PC-3 (cell line): ENCODE data around the gene SOSTDC1. TPM values are rescaled to one million over a fixed set of nuclear protein-coding genes. Genes with fewer than 3 reads are reported as not detected.

ENCODE experiments used
- ATAC-seq: fragments of 200-7000 bp; cut with Tn5 transposase; 2 replicates; pipeline ENCODE4 v1.9.1; 2020; ENCODE audit warnings: mild to moderate bottlenecking, moderate library complexity
- BruUV-seq: library from RNA; stranded (reverse); fragments of 400-500 nt; replicated peaks from 2 replicates; lab custom pipeline; 2021; lab: Mats Ljungman, UMichigan
- CTCF ChIA-PET: fragments of 300-600 bp; sonication (Branson Sonifier 250); formaldehyde crosslinking; loops from one replicate; lab custom pipeline; 2022; ENCODE audit warnings: antibody characterized with exemption; lab: Charles Lee
- POLR2A ChIA-PET: fragments of 300-600 bp; sonication (Branson Sonifier 250); formaldehyde crosslinking; loops from one replicate; lab custom pipeline; 2022; ENCODE audit warnings: antibody characterized with exemption; ENCODE audit not compliant: unreplicated experiment; lab: Charles Lee
- DNase-seq: peaks from one replicate; pipeline ENCODE4 v3.0.0-alpha.2; 2015
- H2AFZ ChIP-seq: fragments of 300-600 bp; sonication (generic); 2 replicates; pipeline ENCODE4 v1.6.0; 2016; ENCODE audit warnings: antibody characterized with exemption, low read length
- H3F3A ChIP-seq: fragments of 300-600 bp; sonication (generic); one replicate; pipeline ENCODE4 v1.6.0; 2017; ENCODE audit warnings: antibody characterized with exemption, low read length, control low read depth, mild to moderate bottlenecking; ENCODE audit not compliant: unreplicated experiment
- H3K27ac ChIP-seq: fragments of 300-600 bp; sonication (generic); 2 replicates; pipeline ENCODE4 v1.5.1; 2016; ENCODE audit warnings: mild to moderate bottlenecking, low read length
- H3K27me3 ChIP-seq: fragments of 300-600 bp; sonication (generic); 2 replicates; pipeline ENCODE4 v1.6.1; 2016; ENCODE audit warnings: low read length, mixed read lengths
- H3K36me3 ChIP-seq: fragments of 300-600 bp; sonication (generic); 2 replicates; pipeline ENCODE4 v1.6.1; 2016; ENCODE audit warnings: low read depth, mixed run types, low read length, mixed read lengths
- H3K4me1 ChIP-seq: fragments of 300-600 bp; sonication (generic); 2 replicates; pipeline ENCODE4 v1.5.1; 2016; ENCODE audit warnings: low read length; ENCODE audit not compliant: insufficient read depth
- H3K4me2 ChIP-seq: fragments of 300-600 bp; sonication (generic); 2 replicates; pipeline ENCODE4 v1.6.0; 2016; ENCODE audit warnings: low read length
- H3K4me3 ChIP-seq: fragments of 300-600 bp; sonication (generic); 2 replicates; pipeline ENCODE4 v1.5.1; 2016; ENCODE audit warnings: mild to moderate bottlenecking, low read length, mixed read lengths
- H3K79me2 ChIP-seq: fragments of 300-600 bp; sonication (generic); 2 replicates; pipeline ENCODE4 v1.6.1; 2017; ENCODE audit warnings: low read length, mixed read lengths
- H3K9ac ChIP-seq: fragments of 300-600 bp; sonication (generic); 2 replicates; pipeline ENCODE4 v1.6.0; 2016; ENCODE audit warnings: mild to moderate bottlenecking, low read length
- H3K9me2 ChIP-seq: fragments of 300-600 bp; sonication (generic); replicated peaks from 2 replicates; pipeline ENCODE4 v1.6.1; 2016; ENCODE audit warnings: mixed run types, low read length, mixed read lengths
- H3K9me3 ChIP-seq: fragments of 300-600 bp; sonication (generic); 2 replicates; pipeline ENCODE4 v1.6.1; 2016; ENCODE audit warnings: low read length, mixed read lengths
- H4K20me1 ChIP-seq: fragments of 300-600 bp; sonication (generic); 2 replicates; pipeline ENCODE4 v1.6.1; 2016; ENCODE audit warnings: low read length, mixed read lengths
- CTCF ChIP-seq: fragments of 300-600 bp; sonication (generic); conservative IDR thresholded peaks from 2 replicates; pipeline ENCODE4 v1.5.1; 2017; ENCODE audit warnings: antibody characterized with exemption, low read depth, mild to moderate bottlenecking, low read length
- EZH2 ChIP-seq: fragments of 300-600 bp; sonication (generic); IDR thresholded peaks from one replicate; pipeline ENCODE4 v1.6.1; 2017; ENCODE audit warnings: antibody characterized with exemption, mild to moderate bottlenecking, low read length; ENCODE audit not compliant: unreplicated experiment
- EZH2phosphoT487 ChIP-seq: fragments of 300-600 bp; sonication (generic); IDR thresholded peaks from 2 replicates; pipeline ENCODE4 v1.6.1; 2018; ENCODE audit warnings: mild to moderate bottlenecking, antibody characterized with exemption, low read length, borderline replicate concordance
- intact Hi-C: fragments of 100-400 bp; cut with micrococcal nuclease; formaldehyde crosslinking; loops from 2 replicates; pipeline ENCODE4 v1.9.0; 2023
- total RNA-seq: library from RNA; depleted of rRNA; stranded (reverse); fragments of >200 nt; gene quantifications from 2 replicates; pipeline ENCODE4 v1.2.3, GENCODE V29; 2014

Gene SOSTDC1
- total RNA-seq, 1 experiment from 2014 or later: 0.22 TPM

DNA sequence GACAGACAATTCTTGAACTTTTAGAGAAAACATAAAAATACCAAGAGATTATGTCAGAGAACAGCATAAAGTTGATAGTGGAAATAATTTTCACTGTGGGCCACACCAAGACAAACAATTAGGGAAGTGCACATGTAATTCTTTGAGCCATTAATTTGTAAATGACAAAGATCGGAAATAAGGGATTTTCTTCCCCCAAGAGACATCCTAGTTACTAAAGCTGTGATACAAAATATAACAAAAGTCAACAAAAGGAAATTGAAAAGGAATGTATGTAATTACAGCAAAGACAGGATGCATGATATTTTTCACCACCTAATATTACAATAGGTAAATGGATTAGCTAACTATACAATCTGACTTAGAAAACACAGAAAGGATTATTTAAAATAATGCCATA is 48.7 kb upstream of the SOSTDC1 start:
- intact Hi-C loops: no loop called here
- no peaks in the 10 kb centered on the region for H3K79me2 ChIP-seq
- H3K27me3 ChIP-seq: no peaks in the 10 kb centered on the region
- no peak overlapping the region for H3K27ac ChIP-seq
- H3K36me3 ChIP-seq: no peaks in the 10 kb centered on the region
- no peak overlapping the region for H2AFZ ChIP-seq
- POLR2A ChIA-PET: no interaction called here
- no peak overlapping the region for H3K9ac ChIP-seq
- H4K20me1 ChIP-seq: no peaks in the 10 kb centered on the region
- DNase-seq (no peak), ATAC-seq (no peak)
- no peaks in the 10 kb centered on the region for H3K9me2 ChIP-seq
- no TSS peak for BruUV-seq
- H3K4me3 ChIP-seq: no peak overlapping the region
- no peaks in the 10 kb centered on the region for H3K9me3 ChIP-seq
- no peaks in the 10 kb centered on the region for H3F3A ChIP-seq
- CTCF ChIA-PET: no interaction called here
- no peak overlapping the region for H3K4me2 ChIP-seq
- no peaks in the 10 kb centered on the region for H3K4me1 ChIP-seq
- TF ChIP-seq EZH2: no peak
- TF ChIP-seq EZH2phosphoT487: no peak
- TF ChIP-seq CTCF: no peak

DNA sequence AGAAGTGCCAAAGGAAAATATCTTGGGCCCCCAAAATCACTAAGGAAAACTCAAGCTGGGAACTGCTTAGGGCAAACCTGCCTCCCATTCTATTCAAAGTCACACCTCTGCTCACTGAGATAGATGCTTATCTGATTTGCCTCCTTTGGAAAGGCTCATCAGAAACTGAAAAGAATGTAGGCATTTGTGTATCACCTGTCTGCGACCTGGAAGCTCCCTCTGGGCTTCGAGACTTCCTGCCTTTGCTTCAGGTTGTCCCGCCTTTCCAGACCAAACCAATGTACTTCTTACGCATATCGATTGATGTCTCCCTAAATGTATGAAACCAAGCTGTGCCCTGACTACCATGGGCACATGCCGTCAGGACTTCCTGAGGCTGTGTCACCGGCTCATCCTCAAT is 46.6 kb upstream of the SOSTDC1 start:
- Histone ChIP-seq H3K4me3 (no peak overlapping the region), H2AFZ (no peak overlapping the region), H4K20me1 (no peaks in the 10 kb centered on the region), H3K27me3 (no peaks in the 10 kb centered on the region), H3F3A (no peaks in the 10 kb centered on the region), H3K36me3 (no peaks in the 10 kb centered on the region), H3K9me2 (no peaks in the 10 kb centered on the region), H3K79me2 (no peaks in the 10 kb centered on the region), H3K9me3 (no peaks in the 10 kb centered on the region), H3K4me1 (no peaks in the 10 kb centered on the region), H3K27ac (no peak overlapping the region), H3K9ac (no peak overlapping the region), H3K4me2 (no peak overlapping the region)
- ChIA-PET POLR2A (no interaction called here), CTCF (no interaction called here)
- TF ChIP-seq CTCF (no peak), EZH2 (no peak), EZH2phosphoT487 (no peak)
- intact Hi-C loops: no loop called here
- ATAC-seq (no peak), DNase-seq (no peak)
- no TSS peak for BruUV-seq

DNA sequence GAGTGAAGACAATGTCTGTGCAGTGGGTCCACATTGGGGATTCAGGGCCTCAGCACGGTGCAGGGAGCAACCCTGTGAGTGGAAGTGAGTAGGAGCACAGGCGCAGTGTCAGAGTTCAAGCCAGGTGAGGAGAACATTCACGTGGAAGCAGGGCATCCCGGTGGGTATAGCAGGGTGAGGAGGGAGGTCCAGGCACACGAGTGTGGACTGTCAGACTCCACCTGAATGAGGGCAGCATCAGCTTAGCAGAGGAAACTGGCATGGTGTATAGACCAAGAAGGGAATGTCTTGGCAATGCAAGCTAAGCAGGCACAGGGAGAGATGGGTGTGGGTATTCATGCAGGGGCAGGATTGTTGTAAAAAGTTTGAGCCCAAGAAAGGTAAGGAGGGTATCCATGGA is 45.8 kb upstream of the SOSTDC1 start:
- CTCF ChIA-PET: no interaction called here

More for the DNA sequence above, 45.8 kb upstream of the SOSTDC1 start:
- Histone ChIP-seq H3K4me3 (no peak overlapping the region), H3K36me3 (no peaks in the 10 kb centered on the region), H2AFZ (no peak overlapping the region), H3K27ac (no peak overlapping the region), H3K9me3 (no peaks in the 10 kb centered on the region), H3K27me3 (no peaks in the 10 kb centered on the region), H3K79me2 (no peaks in the 10 kb centered on the region), H3K9me2 (no peaks in the 10 kb centered on the region), H3K4me2 (no peak overlapping the region), H4K20me1 (no peaks in the 10 kb centered on the region), H3K4me1 (no peaks in the 10 kb centered on the region), H3F3A (no peaks in the 10 kb centered on the region), H3K9ac (no peak overlapping the region)
- POLR2A ChIA-PET: no interaction called here
- no TSS peak for BruUV-seq
- ATAC-seq (no peak), DNase-seq (no peak)
- TF ChIP-seq EZH2phosphoT487 (no peak), CTCF (no peak), EZH2 (no peak)
- intact Hi-C loops: no loop called here
